GM12878 (cell line): Measurements from ENCODE around the gene NRG2. TPM values are rescaled to one million over a fixed set of nuclear protein-coding genes. Genes with fewer than 3 reads are reported as not detected.

ENCODE experiments used
- ATAC-seq: fragments of 200-7000 bp; cut with Tn5 transposase; 3 replicates; pipeline ENCODE4 v1.9.1; 2020; ENCODE audit warnings: mild to moderate bottlenecking, moderate library complexity
- BruUV-seq: library from RNA; stranded (reverse); fragments of 400-500 nt; replicated peaks from 2 replicates; lab custom pipeline; 2021; lab: Mats Ljungman, UMichigan
- CTCF ChIA-PET: fragments of 300-600 bp; sonication (Branson Sonifier 250); formaldehyde crosslinking; extraction: SDS; loops from one replicate; lab custom pipeline; 2021; ENCODE audit warnings: inconsistent platforms; lab: Yijun Ruan, JAX
- POLR2A ChIA-PET: fragments of 350-600 bp; formaldehyde crosslinking; extraction: SDS; loops from one replicate; lab custom pipeline; 2021; ENCODE audit warnings: inconsistent platforms; lab: Charles Lee
- RAD21 ChIA-PET: fragments of 300-600 bp; sonication (Branson Sonifier 250); formaldehyde crosslinking; loops from one replicate; lab custom pipeline; 2023; ENCODE audit warnings: antibody characterized with exemption; ENCODE audit not compliant: unreplicated experiment; lab: Charles Lee
- SMC1A ChIA-PET: fragments of 300-600 bp; sonication (Branson Sonifier 250); formaldehyde crosslinking; loops from one replicate; lab custom pipeline; 2023; ENCODE audit not compliant: unreplicated experiment, uncharacterized antibody; lab: Charles Lee
- DNase-seq: peaks from one replicate; pipeline ENCODE4 v3.0.0-alpha.2; 2011; ENCODE audit warnings: low read depth, low spot score
- FAIRE-seq: peaks from 3 replicates; lab custom pipeline; 2011; peaks lifted over from hg19 to GRCh38; lab: Jason Lieb, UNC
- H2AFZ ChIP-seq: 2 replicates; pipeline ENCODE4 v1.6.0; 2011; ENCODE audit warnings: low read depth, low read length, control low read depth; ENCODE audit not compliant: control insufficient read depth
- H3K27ac ChIP-seq: 2 replicates; pipeline ENCODE4 v1.5.1; 2011; ENCODE audit warnings: control low read depth; ENCODE audit not compliant: control insufficient read depth, insufficient read depth
- H3K27me3 ChIP-seq, 2 experiments: replicated peaks in 1 of 2; 2 replicates each; pipeline versions ENCODE4 v1.6.0 to v1.6.1; 2011; ENCODE audit warnings: low read length in 1 of 2; ENCODE audit not compliant: control insufficient read depth in 2 of 2, insufficient read depth in 2 of 2
- H3K36me3 ChIP-seq, 2 experiments: 2 replicates each; pipeline ENCODE4 v1.5.1; 2011; ENCODE audit warnings: low read length in 1 of 2; ENCODE audit not compliant: control insufficient read depth in 2 of 2, insufficient read depth in 2 of 2
- H3K4me1 ChIP-seq: 2 replicates; pipeline ENCODE4 v1.6.1; 2011; ENCODE audit warnings: mild to moderate bottlenecking, low read length, moderate library complexity, mixed read lengths; ENCODE audit not compliant: control insufficient read depth, insufficient read depth
- H3K4me2 ChIP-seq: 2 replicates; pipeline ENCODE4 v1.6.0; 2011; ENCODE audit warnings: control low read depth; ENCODE audit not compliant: control insufficient read depth, insufficient read depth
- H3K4me3 ChIP-seq: fragments of 200-600 bp; sonication (generic); 2 replicates; pipeline ENCODE4 v1.5.1; 2016
- H3K79me2 ChIP-seq: 2 replicates; pipeline ENCODE4 v1.6.0; 2011; ENCODE audit warnings: low read length; ENCODE audit not compliant: control insufficient read depth, insufficient read depth
- H3K9ac ChIP-seq: 2 replicates; pipeline ENCODE4 v1.8.0; 2011; ENCODE audit warnings: low read length, control low read depth, mixed read lengths; ENCODE audit not compliant: control insufficient read depth, insufficient read depth
- H3K9me3 ChIP-seq: replicated peaks from 3 replicates; pipeline ENCODE4 v1.5.1; 2011; ENCODE audit warnings: mild to moderate bottlenecking, low read length; ENCODE audit not compliant: control insufficient read depth, insufficient read depth
- H4K20me1 ChIP-seq: 2 replicates; pipeline ENCODE4 v1.6.0; 2011; ENCODE audit not compliant: control insufficient read depth, insufficient read depth
- ASH2L ChIP-seq: fragments of 300-600, 200-600 bp; sonication (generic); IDR thresholded peaks from 2 replicates; pipeline ENCODE4 v1.6.1; 2017; ENCODE audit warnings: low read depth, mild to moderate bottlenecking, borderline replicate concordance
- CHD2 ChIP-seq: IDR thresholded peaks from 2 replicates; pipeline ENCODE4 v1.6.1; 2011; ENCODE audit warnings: low read depth, low read length, improper control_type of control experiment, borderline replicate concordance
- CHD4 ChIP-seq: fragments of 200-600 bp; sonication (generic); IDR thresholded peaks from 2 replicates; pipeline ENCODE4 v1.6.1; 2016; ENCODE audit warnings: mild to moderate bottlenecking
- FOS ChIP-seq: IDR thresholded peaks from 3 replicates; pipeline ENCODE4 v1.6.1; 2011; ENCODE audit warnings: borderline replicate concordance; ENCODE audit not compliant: insufficient read length; ENCODE audit errors: extremely low read depth
- HCFC1 ChIP-seq: fragments of 150-350 bp; IDR thresholded peaks from 2 replicates; pipeline ENCODE4 v1.6.1; 2014; ENCODE audit warnings: low read length
- KDM1A ChIP-seq: fragments of 200-600 bp; sonication (generic); IDR thresholded peaks from 2 replicates; pipeline ENCODE4 v1.6.1; 2016; ENCODE audit warnings: borderline replicate concordance
- MEF2A ChIP-seq: IDR thresholded peaks from 2 replicates; pipeline ENCODE4 v1.6.1; 2011; ENCODE audit warnings: low read depth, mild to moderate bottlenecking, low read length, moderate library complexity; ENCODE audit not compliant: insufficient read depth
- NRF1 ChIP-seq: conservative IDR thresholded peaks from 2 replicates; pipeline ENCODE4 v1.6.1; 2011; ENCODE audit warnings: mild to moderate bottlenecking, low read depth, low read length, improper control_type of control experiment
- PAX8 ChIP-seq: fragments of 450-650 bp; IDR thresholded peaks from 2 replicates; pipeline ENCODE4 v1.6.1; 2017; ENCODE audit warnings: mild to moderate bottlenecking, moderate library complexity
- PKNOX1 ChIP-seq: fragments of 450-650 bp; IDR thresholded peaks from 2 replicates; pipeline ENCODE4 v1.6.1; 2016; ENCODE audit warnings: mild to moderate bottlenecking
- POU2F2 ChIP-seq: IDR thresholded peaks from 3 replicates; pipeline ENCODE4 v1.6.1; 2011; ENCODE audit warnings: low read depth, mild to moderate bottlenecking, low read length, borderline replicate concordance
- RAD21 ChIP-seq: IDR thresholded peaks from 2 replicates; pipeline ENCODE4 v1.6.1; 2011; ENCODE audit warnings: mild to moderate bottlenecking, low read depth, low read length, moderate library complexity; ENCODE audit not compliant: insufficient read depth
- REST ChIP-seq: IDR thresholded peaks from 2 replicates; pipeline ENCODE4 v1.6.1; 2012; ENCODE audit warnings: mild to moderate bottlenecking, low read depth, low read length
- RUNX3 ChIP-seq: IDR thresholded peaks from 2 replicates; pipeline ENCODE4 v1.6.1; 2012; ENCODE audit warnings: low read length, inconsistent platforms
- SIN3A ChIP-seq: IDR thresholded peaks from 2 replicates; pipeline ENCODE4 v1.6.1; 2012; ENCODE audit warnings: low read depth, low read length, improper control_type of control experiment
- SP1 ChIP-seq: IDR thresholded peaks from one replicate; pipeline ENCODE4 v1.6.1; 2011; ENCODE audit warnings: low read depth, low read length
- WGBS: methylation state at CpG from one replicate; pipeline ENCODE4 v1.1.6; 2016; ENCODE audit warnings: low lambda C conversion rate; ENCODE audit not compliant: insufficient replicate concordance, insufficient coverage; ENCODE audit errors: missing lambda C conversion rate; 5-methylcytosine and 5-hydroxymethylcytosine counted together
- in situ Hi-C: fragments of 300-500 bp; cut with MboI; formaldehyde crosslinking; loops from 9 replicates; pipeline ENCODE4 v1.14.3; 2018; ENCODE audit warnings: mixed read lengths
- intact Hi-C: fragments of 100-400 bp; cut with micrococcal nuclease; formaldehyde crosslinking; loops from one replicate; pipeline ENCODE4 v1.14.2; 2022; ENCODE audit not compliant: unreplicated experiment
- polyA plus RNA-seq, 11 experiments: library from polyadenylated mRNA; depleted of rRNA in 4 of 11; unstranded in 6 of 11; stranded (reverse) in 5 of 11; fragments of >200 nt; fragmentation: Nextera tagmentation in 4 of 11; fragmentation: Illumina TruSeq in 1 of 11; extraction: Ambion mirVana in 4 of 11; extraction: Trizol in 1 of 11; gene quantifications; 1 replicate in 1 of 11; 2 replicates in 10 of 11; pipeline versions ENCODE4 v1.2.1 to v1.2.3, GENCODE V29; 2011 to 2016; ENCODE audit warnings: inconsistent platforms in 2 of 11, missing spikeins in 2 of 11, low read depth in 1 of 11
- total RNA-seq, 4 experiments: library from RNA; depleted of rRNA in 3 of 4; stranded (reverse); fragments of >200 nt in 3 of 4; fragmentation: Illumina TruSeq in 1 of 4; extraction: Trizol in 1 of 4; gene quantifications; 2 replicates each; pipeline versions ENCODE4 v1.2.1 to v1.2.3, GENCODE V29; 2013 to 2021
- TF ChIP-seq, protein P1 (sequence below): fragments of 450-650 bp; formaldehyde crosslinking; IDR thresholded peaks from 2 replicates; pipeline ENCODE4 v1.5.0; 2022; ENCODE audit warnings: mild to moderate bottlenecking, missing genetic modification characterization

Gene NRG2
- total and polyA plus RNA-seq, 10 of the 15 experiments (the other 5 are each of a cell fraction or from before 2014, with no cell fraction given): 0.10 to 21.7 (median 9.6) TPM

GRCh38 chr5:140051950-140052349 is 8.9 kb upstream of the NRG2 start:
- H3K9ac ChIP-seq: no peak overlapping the region
- H3K4me2 ChIP-seq: no peak overlapping the region
- H3K4me3 ChIP-seq: no peak overlapping the region
- in situ Hi-C loops (no loop called here), intact Hi-C loops (no loop called here)
- DNase-seq: no peak
- H4K20me1 ChIP-seq: no peaks in the 10 kb centered on the region
- ChIA-PET POLR2A (no interaction called here), CTCF (no interaction called here), SMC1A (interaction anchor here (2.4 kb wide), 1 partner anchor 21 kb away, joined by 7 read pairs; no protein-coding TSS in a partner anchor), RAD21 (no interaction called here)
- no peak for ATAC-seq
- H3K36me3 ChIP-seq: no peaks in the 10 kb centered on the region
- H3K27ac ChIP-seq: no peak overlapping the region
- no peak for FAIRE-seq
- peaks cover 19% of the 10 kb centered on the region for H3K4me1 ChIP-seq
- no peaks in the 10 kb centered on the region for H3K9me3 ChIP-seq
- no TSS peak for BruUV-seq
- H2AFZ ChIP-seq: no peak overlapping the region
- no peaks in the 10 kb centered on the region for H3K79me2 ChIP-seq
- 31% methylated on average over 1 of the region's 1 CpG for WGBS
- H3K27me3 ChIP-seq: no peaks in the 10 kb centered on the region
- TF ChIP-seq PKNOX1 (no peak), FOS (no peak), CHD2 (no peak), POU2F2 (no peak), PAX8 (no peak), RUNX3 (no peak), CHD4 (no peak), REST (no peak), SIN3A (no peak), NRF1 (no peak), HCFC1 (no peak), ASH2L (no peak), RAD21 (no peak), MEF2A (no peak), SP1 (no peak), KDM1A (no peak)
- TF ChIP-seq, protein P1, sequence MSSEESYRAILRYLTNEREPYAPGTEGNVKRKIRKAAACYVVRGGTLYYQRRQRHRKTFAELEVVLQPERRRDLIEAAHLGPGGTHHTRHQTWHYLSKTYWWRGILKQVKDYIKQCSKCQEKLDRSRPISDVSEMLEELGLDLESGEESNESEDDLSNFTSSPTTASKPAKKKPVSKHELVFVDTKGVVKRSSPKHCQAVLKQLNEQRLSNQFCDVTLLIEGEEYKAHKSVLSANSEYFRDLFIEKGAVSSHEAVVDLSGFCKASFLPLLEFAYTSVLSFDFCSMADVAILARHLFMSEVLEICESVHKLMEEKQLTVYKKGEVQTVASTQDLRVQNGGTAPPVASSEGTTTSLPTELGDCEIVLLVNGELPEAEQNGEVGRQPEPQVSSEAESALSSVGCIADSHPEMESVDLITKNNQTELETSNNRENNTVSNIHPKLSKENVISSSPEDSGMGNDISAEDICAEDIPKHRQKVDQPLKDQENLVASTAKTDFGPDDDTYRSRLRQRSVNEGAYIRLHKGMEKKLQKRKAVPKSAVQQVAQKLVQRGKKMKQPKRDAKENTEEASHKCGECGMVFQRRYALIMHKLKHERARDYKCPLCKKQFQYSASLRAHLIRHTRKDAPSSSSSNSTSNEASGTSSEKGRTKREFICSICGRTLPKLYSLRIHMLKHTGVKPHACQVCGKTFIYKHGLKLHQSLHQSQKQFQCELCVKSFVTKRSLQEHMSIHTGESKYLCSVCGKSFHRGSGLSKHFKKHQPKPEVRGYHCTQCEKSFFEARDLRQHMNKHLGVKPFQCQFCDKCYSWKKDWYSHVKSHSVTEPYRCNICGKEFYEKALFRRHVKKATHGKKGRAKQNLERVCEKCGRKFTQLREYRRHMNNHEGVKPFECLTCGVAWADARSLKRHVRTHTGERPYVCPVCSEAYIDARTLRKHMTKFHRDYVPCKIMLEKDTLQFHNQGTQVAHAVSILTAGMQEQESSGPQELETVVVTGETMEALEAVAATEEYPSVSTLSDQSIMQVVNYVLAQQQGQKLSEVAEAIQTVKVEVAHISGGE (CRISPR knock-in tag): no peak
